OCI-LY7 (cell line): Measurements from ENCODE around the gene KCNH6. TPM values are rescaled to one million over a fixed set of nuclear protein-coding genes. Genes with fewer than 3 reads are reported as not detected.

ENCODE experiments used
- BruUV-seq: library from RNA; stranded (reverse); fragments of 400-500 nt; replicated peaks from 2 replicates; lab custom pipeline; 2021; lab: Mats Ljungman, UMichigan
- CTCF ChIA-PET: fragments of 300-600 bp; sonication (Branson Sonifier 250); formaldehyde crosslinking; loops from one replicate; lab custom pipeline; 2022; ENCODE audit warnings: antibody characterized with exemption; ENCODE audit not compliant: unreplicated experiment; lab: Charles Lee
- POLR2A ChIA-PET: fragments of 300-600 bp; sonication (Branson Sonifier 250); formaldehyde crosslinking; loops from one replicate; lab custom pipeline; 2022; ENCODE audit warnings: antibody characterized with exemption; lab: Charles Lee
- DNase-seq: peaks from one replicate; pipeline ENCODE4 v3.0.0-alpha.2; 2015; ENCODE audit warnings: low spot score
- H2AFZ ChIP-seq: fragments of 200-600 bp; sonication (generic), shearing (Covaris generic); 2 replicates; pipeline ENCODE4 v1.6.1; 2014; ENCODE audit warnings: mild to moderate bottlenecking, antibody characterized with exemption, low read length, moderate library complexity
- H3K27ac ChIP-seq: fragments of 200-600 bp; sonication (generic); 2 replicates; pipeline ENCODE4 v1.5.1; 2014; ENCODE audit warnings: mixed run types, low read depth, mild to moderate bottlenecking, moderate library complexity, low read length, inconsistent platforms; ENCODE audit not compliant: poor library complexity, severe bottlenecking
- H3K36me3 ChIP-seq: fragments of 200-600 bp; sonication (generic); 2 replicates; pipeline ENCODE4 v1.6.1; 2014; ENCODE audit warnings: mild to moderate bottlenecking, antibody characterized with exemption, low read length, moderate library complexity, mixed read lengths; ENCODE audit not compliant: insufficient read depth
- H3K4me1 ChIP-seq: fragments of 200-600 bp; sonication (generic); 2 replicates; pipeline ENCODE4 v1.5.1; 2014; ENCODE audit warnings: mild to moderate bottlenecking, low read length; ENCODE audit not compliant: insufficient read depth, poor library complexity, severe bottlenecking
- H3K4me2 ChIP-seq: fragments of 200-600 bp; sonication (generic); 2 replicates; pipeline ENCODE4 v1.6.1; 2014; ENCODE audit warnings: mild to moderate bottlenecking, low read length
- H3K4me3 ChIP-seq: fragments of 200-600 bp; sonication (generic); 2 replicates; pipeline ENCODE4 v1.5.1; 2014; ENCODE audit warnings: mild to moderate bottlenecking, low read depth, low read length; ENCODE audit not compliant: poor library complexity, severe bottlenecking
- H3K79me2 ChIP-seq: fragments of 200-600 bp; sonication (generic); 2 replicates; pipeline ENCODE4 v1.6.1; 2016; ENCODE audit warnings: low read depth, mild to moderate bottlenecking, low read length, moderate library complexity, mixed read lengths; ENCODE audit not compliant: insufficient read depth
- H3K9me2 ChIP-seq: fragments of 200-600 bp; sonication (generic); 2 replicates; pipeline ENCODE4 v1.6.1; 2016; ENCODE audit warnings: mild to moderate bottlenecking, low read length, mixed read lengths; ENCODE audit not compliant: insufficient read depth
- H3K9me3 ChIP-seq: fragments of 200-600 bp; sonication (generic); 2 replicates; pipeline ENCODE4 v1.6.1; 2014; ENCODE audit warnings: mild to moderate bottlenecking, mixed run types, low read length, mixed read lengths
- H4K20me1 ChIP-seq: fragments of 200-600 bp; sonication (generic); 2 replicates; pipeline ENCODE4 v1.6.1; 2014; ENCODE audit warnings: mild to moderate bottlenecking, antibody characterized with exemption, low read length, moderate library complexity, mixed read lengths; ENCODE audit not compliant: insufficient read depth
- EZH2phosphoT487 ChIP-seq: fragments of 200-600 bp; sonication (generic); IDR thresholded peaks from 2 replicates; pipeline ENCODE4 v1.6.1; 2018; ENCODE audit warnings: low read depth, borderline replicate concordance, mild to moderate bottlenecking, mixed run types, antibody characterized with exemption, low read length, moderate library complexity, mixed read lengths
- intact Hi-C: fragments of 100-400 bp; cut with micrococcal nuclease; formaldehyde crosslinking; loops from one replicate; pipeline ENCODE4 v1.10.0; 2022; ENCODE audit not compliant: unreplicated experiment
- total RNA-seq, 2 experiments: library from RNA; depleted of rRNA in 1 of 2; stranded (reverse); fragments of >200 nt in 1 of 2; shearing (Covaris generic) in 1 of 2; gene quantifications; 2 replicates each; pipeline ENCODE4 v1.2.3, GENCODE V29; 2014 to 2022
- TF ChIP-seq, protein P1 (sequence below): fragments of 200-600 bp; sonication (generic); conservative IDR thresholded peaks from 2 replicates; pipeline ENCODE4 v1.5.1; 2014; ENCODE audit warnings: mild to moderate bottlenecking, antibody characterized with exemption, low read length, moderate library complexity, mixed read lengths

The KCNH6 gene
- total RNA-seq, 2 experiments from 2014 or later = not detected

GRCh38 chr17:63519116-63519881, 3.9 kb upstream of the KCNH6 start:
- ChIA-PET CTCF (no interaction called here), POLR2A (no interaction called here)
- Histone ChIP-seq H3K9me2 (no peaks in the 10 kb centered on the region), H3K9me3 (no peaks in the 10 kb centered on the region), H3K36me3 (no peaks in the 10 kb centered on the region), H4K20me1 (no peaks in the 10 kb centered on the region), H2AFZ (no peak overlapping the region), H3K4me2 (no peak overlapping the region), H3K4me1 (no peaks in the 10 kb centered on the region), H3K27ac (no peak overlapping the region), H3K79me2 (no peaks in the 10 kb centered on the region), H3K4me3 (no peak overlapping the region)
- TF ChIP-seq, protein P1, sequence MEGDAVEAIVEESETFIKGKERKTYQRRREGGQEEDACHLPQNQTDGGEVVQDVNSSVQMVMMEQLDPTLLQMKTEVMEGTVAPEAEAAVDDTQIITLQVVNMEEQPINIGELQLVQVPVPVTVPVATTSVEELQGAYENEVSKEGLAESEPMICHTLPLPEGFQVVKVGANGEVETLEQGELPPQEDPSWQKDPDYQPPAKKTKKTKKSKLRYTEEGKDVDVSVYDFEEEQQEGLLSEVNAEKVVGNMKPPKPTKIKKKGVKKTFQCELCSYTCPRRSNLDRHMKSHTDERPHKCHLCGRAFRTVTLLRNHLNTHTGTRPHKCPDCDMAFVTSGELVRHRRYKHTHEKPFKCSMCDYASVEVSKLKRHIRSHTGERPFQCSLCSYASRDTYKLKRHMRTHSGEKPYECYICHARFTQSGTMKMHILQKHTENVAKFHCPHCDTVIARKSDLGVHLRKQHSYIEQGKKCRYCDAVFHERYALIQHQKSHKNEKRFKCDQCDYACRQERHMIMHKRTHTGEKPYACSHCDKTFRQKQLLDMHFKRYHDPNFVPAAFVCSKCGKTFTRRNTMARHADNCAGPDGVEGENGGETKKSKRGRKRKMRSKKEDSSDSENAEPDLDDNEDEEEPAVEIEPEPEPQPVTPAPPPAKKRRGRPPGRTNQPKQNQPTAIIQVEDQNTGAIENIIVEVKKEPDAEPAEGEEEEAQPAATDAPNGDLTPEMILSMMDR = no peak
- no peak for TF ChIP-seq EZH2phosphoT487
- BruUV-seq = no TSS peak
- intact Hi-C loops = no loop called here
- DNase-seq = no peak

DNA sequence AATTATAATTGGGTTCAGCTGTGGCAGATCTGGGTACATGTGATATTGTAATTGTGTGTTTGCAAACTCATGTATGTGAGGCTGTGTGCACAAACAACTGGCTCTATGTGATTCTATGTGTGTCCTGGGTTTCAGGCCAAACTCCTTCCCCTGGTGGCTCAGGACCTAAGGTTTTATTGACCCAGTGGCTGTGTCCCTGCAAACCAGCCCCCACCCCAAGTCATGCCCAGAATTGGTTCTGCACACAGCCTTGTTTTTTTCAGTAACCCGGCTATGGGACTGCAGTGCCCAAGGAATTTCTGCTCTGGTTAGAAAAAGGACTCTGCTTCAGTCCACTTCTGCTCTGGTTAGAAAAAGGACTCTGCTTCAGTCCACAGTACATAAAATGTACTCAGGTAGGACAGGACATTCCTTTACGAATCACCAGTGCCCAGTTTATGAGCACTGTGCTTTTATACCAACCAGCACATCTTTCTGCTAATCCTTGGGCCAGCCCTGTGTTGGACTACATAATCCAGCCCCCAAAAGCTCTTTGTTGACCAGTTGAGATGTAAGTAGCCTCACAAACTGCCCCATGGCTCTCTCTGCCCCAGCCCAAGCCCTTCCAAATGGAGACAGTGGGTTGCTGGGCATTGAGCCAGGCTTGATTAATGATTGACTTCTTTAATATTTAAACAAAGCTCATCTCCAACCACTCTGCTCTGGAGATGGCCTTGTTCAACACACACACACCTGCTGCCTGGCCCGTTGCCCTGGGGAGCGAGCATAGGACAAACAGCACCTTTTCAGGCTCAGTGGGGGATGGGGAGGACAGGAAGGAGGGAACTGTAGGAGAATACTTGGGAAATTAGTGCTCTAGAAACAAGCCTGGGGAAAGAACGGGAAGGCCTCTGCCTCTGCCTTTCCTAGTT, 2.9 kb upstream of the KCNH6 start:
- Histone ChIP-seq H3K4me1 (no peaks in the 10 kb centered on the region), H4K20me1 (no peaks in the 10 kb centered on the region), H3K9me2 (no peaks in the 10 kb centered on the region), H3K27ac (no peak overlapping the region), H2AFZ (no peak overlapping the region), H3K4me3 (no peak overlapping the region), H3K4me2 (no peak overlapping the region), H3K79me2 (no peaks in the 10 kb centered on the region), H3K36me3 (no peaks in the 10 kb centered on the region), H3K9me3 (no peaks in the 10 kb centered on the region)
- TF ChIP-seq EZH2phosphoT487 = no peak
- TF ChIP-seq, protein P1 = no peak
- CTCF ChIA-PET = no interaction called here
- POLR2A ChIA-PET = no interaction called here
- no TSS peak for BruUV-seq
- intact Hi-C loops = no loop called here
- no peak for DNase-seq
